A549 treated with ZK216348 at 1 μM for 4 hours (cell line): Measurements from ENCODE around the gene CHD8. TPM values are rescaled to one million over a fixed set of nuclear protein-coding genes. Genes with fewer than 3 reads are reported as not detected.

Source experiments
- total RNA-seq: library from RNA; stranded (reverse); fragments of 200-300 nt; extraction: Qiagen RNA extraction; gene quantifications from 5 replicates; pipeline ENCODE4 v1.2.3, GENCODE V29; 2022; ENCODE audit warnings: low read depth

Gene CHD8
- 38.8 to 42.2 TPM (median 41.1 TPM) in 5 replicates for total RNA-seq

GRCh38 chr14:21455912-21456667, at the start of gene CHD8:
TSS of gene CHD8 (minus strand) at chr14:21456123. CDS start at chr14:21431643, 24,480 bp downstream.

GRCh38 chr14:21476925-21477681, 21.2 kb upstream of the CHD8 start, which contains the start of the genes RAB2B and TOX4:
TSS of gene RAB2B (minus strand) at chr14:21476959. CDS start at chr14:21476872, 87 bp downstream.
TSS of gene TOX4 (plus strand) at chr14:21477195. CDS start at chr14:21477279, 84 bp downstream.

GRCh38 chr14:21383848-21384493, 72.0 kb downstream of the CHD8 start, which contains the start of gene SUPT16H:
TSS of gene SUPT16H (minus strand) at chr14:21384019. CDS start at chr14:21383927, 92 bp downstream.

Other genes starting within 250 kb of the CHD8 start
- gene HNRNPC, start 186.7 kb downstream of the CHD8 start, total RNA-seq = 768 to 1,101 TPM (median 847 TPM) in 5 replicates
- gene RPGRIP1, start 176.0 kb downstream of the CHD8 start, total RNA-seq = 0.16 to 0.74 TPM (median 0.37 TPM) in 4 of 5 replicates, not detected in the other
- gene SUPT16H, start 72.1 kb downstream of the CHD8 start, total RNA-seq = 99.3 to 122 TPM (median 100 TPM) in 5 replicates
- gene RAB2B, start 20.8 kb upstream of the CHD8 start, total RNA-seq = 9.2 to 14.2 TPM (median 12.8 TPM) in 5 replicates
- 44.5 to 71.9 TPM (median 67.1 TPM) in 5 replicates for gene TOX4, start 21.1 kb upstream of the CHD8 start, total RNA-seq
- 37.8 to 53.9 TPM (median 51.8 TPM) in 5 replicates for gene METTL3, start 55.2 kb upstream of the CHD8 start, total RNA-seq
- gene SALL2, start 70.2 kb upstream of the CHD8 start, total RNA-seq = 0.61 to 1.1 TPM (median 0.87 TPM) in 5 replicates
- gene OR10G3, start 124.0 kb upstream of the CHD8 start, total RNA-seq = not detected in 5 replicates
- gene OR10G2, start 178.8 kb upstream of the CHD8 start, total RNA-seq = not detected in 5 replicates
- not detected in 5 replicates for gene OR4E2, start 197.7 kb upstream of the CHD8 start, total RNA-seq
- not detected in 5 replicates for gene OR4E1, start 217.7 kb upstream of the CHD8 start, total RNA-seq